ENCODE data around the gene DMD. TPM values are rescaled to one million over a fixed set of nuclear protein-coding genes. Genes with fewer than 3 reads are reported as not detected.

Gene DMD
- total RNA-seq, 1 experiment from 2014 or later: 2.2 TPM

DNA sequence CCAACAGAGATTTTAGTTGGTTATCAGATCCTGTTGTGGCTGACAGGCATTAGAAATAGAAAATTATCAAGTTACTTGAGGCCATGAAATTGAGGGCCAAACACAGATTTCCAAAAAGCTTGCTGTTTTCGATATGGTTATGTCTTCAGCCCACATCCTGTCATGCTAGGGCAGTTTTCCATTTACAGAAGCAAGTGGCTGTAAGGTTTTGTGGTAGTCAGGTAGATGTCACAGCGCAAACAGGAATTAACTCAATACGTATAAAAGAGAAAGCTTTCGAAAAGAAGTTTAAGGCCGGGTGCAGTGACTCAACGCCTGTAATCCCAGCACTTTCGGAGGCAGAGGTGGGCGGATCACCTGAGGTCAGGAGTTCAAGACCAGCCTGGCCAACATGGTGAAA, 104.6 kb downstream of the DMD start:
- in situ Hi-C loops (cut with HindIII; ENCODE audit: low pct_unique_long_range_greater_than_20kb, low sequenced_read_pairs) (no loop called here), intact Hi-C loops (cut with micrococcal nuclease; ENCODE audit: unreplicated experiment) (no loop called here)
- H3K36me3 ChIP-seq (ENCODE audit: control insufficient read depth, insufficient read depth, low read length): no peaks in the 10 kb centered on the region
- ATAC-seq (no peak), DNase-seq (ENCODE audit: low read depth, low spot score) (no peak)
- ChIA-PET POLR2A (no interaction called here), CTCF (no interaction called here)
- BruUV-seq (replicated peaks): no TSS peak
- no peak overlapping the region for H3K27ac ChIP-seq (ENCODE audit: low read length)
- no peaks in the 10 kb centered on the region for H3K27me3 ChIP-seq (ENCODE audit: control insufficient read depth, insufficient read depth, low read length)
- H3K9me3 ChIP-seq (ENCODE audit: control insufficient read depth, insufficient read depth, low read depth, low read length): no peaks in the 10 kb centered on the region
- H3K4me1 ChIP-seq (ENCODE audit: control insufficient read depth, insufficient read depth, low read length): no peaks in the 10 kb centered on the region
- TF ChIP-seq, protein P1, sequence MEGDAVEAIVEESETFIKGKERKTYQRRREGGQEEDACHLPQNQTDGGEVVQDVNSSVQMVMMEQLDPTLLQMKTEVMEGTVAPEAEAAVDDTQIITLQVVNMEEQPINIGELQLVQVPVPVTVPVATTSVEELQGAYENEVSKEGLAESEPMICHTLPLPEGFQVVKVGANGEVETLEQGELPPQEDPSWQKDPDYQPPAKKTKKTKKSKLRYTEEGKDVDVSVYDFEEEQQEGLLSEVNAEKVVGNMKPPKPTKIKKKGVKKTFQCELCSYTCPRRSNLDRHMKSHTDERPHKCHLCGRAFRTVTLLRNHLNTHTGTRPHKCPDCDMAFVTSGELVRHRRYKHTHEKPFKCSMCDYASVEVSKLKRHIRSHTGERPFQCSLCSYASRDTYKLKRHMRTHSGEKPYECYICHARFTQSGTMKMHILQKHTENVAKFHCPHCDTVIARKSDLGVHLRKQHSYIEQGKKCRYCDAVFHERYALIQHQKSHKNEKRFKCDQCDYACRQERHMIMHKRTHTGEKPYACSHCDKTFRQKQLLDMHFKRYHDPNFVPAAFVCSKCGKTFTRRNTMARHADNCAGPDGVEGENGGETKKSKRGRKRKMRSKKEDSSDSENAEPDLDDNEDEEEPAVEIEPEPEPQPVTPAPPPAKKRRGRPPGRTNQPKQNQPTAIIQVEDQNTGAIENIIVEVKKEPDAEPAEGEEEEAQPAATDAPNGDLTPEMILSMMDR (IDR thresholded peaks at IDR 0.05): no peak
- no peak for TF ChIP-seq POLR2AphosphoS5 (IDR thresholded peaks at IDR 0.05; ENCODE audit: low read depth, low read length)
- TF ChIP-seq, protein P2, sequence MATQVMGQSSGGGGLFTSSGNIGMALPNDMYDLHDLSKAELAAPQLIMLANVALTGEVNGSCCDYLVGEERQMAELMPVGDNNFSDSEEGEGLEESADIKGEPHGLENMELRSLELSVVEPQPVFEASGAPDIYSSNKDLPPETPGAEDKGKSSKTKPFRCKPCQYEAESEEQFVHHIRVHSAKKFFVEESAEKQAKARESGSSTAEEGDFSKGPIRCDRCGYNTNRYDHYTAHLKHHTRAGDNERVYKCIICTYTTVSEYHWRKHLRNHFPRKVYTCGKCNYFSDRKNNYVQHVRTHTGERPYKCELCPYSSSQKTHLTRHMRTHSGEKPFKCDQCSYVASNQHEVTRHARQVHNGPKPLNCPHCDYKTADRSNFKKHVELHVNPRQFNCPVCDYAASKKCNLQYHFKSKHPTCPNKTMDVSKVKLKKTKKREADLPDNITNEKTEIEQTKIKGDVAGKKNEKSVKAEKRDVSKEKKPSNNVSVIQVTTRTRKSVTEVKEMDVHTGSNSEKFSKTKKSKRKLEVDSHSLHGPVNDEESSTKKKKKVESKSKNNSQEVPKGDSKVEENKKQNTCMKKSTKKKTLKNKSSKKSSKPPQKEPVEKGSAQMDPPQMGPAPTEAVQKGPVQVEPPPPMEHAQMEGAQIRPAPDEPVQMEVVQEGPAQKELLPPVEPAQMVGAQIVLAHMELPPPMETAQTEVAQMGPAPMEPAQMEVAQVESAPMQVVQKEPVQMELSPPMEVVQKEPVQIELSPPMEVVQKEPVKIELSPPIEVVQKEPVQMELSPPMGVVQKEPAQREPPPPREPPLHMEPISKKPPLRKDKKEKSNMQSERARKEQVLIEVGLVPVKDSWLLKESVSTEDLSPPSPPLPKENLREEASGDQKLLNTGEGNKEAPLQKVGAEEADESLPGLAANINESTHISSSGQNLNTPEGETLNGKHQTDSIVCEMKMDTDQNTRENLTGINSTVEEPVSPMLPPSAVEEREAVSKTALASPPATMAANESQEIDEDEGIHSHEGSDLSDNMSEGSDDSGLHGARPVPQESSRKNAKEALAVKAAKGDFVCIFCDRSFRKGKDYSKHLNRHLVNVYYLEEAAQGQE (IDR thresholded peaks at IDR 0.05; ENCODE audit: insufficient read depth in 1 of 2, low read depth in 2 of 2, low read length in 1 of 2): no peak
- TF ChIP-seq SIN3A (IDR thresholded peaks at IDR 0.05; ENCODE audit: borderline replicate concordance, insufficient read depth, low read depth, low read length): no peak
- TF ChIP-seq TCF7L2 (IDR thresholded peaks at IDR 0.05; ENCODE audit: low read depth, low read length): no peak
- no peak overlapping the region for H3K4me3 ChIP-seq (ENCODE audit: low read depth in 2 of 2, low read length in 2 of 2)

DNA sequence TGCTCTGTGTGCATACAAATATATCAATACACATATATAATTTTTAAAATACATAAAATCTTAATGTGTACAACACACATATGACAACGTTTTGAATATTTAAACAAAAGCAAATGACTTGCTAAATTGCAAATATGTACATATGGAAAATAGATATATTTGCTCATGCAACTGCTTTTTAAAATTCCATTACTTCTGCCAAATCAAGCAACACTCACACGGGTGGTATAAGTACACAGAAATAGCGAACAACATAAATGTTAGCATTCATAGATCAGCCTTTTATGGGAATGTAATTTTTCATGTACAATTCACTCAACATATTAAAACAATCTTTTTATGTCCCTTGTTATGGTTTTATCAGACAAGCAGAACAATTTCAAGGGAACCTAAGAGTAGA, 116.3 kb downstream of the DMD start:
- H3K27me3 ChIP-seq (ENCODE audit: control insufficient read depth, insufficient read depth, low read length): no peaks in the 10 kb centered on the region
- ATAC-seq (no peak), DNase-seq (ENCODE audit: low read depth, low spot score) (no peak)
- ChIA-PET POLR2A (no interaction called here), CTCF (no interaction called here)
- no peak overlapping the region for H3K27ac ChIP-seq (ENCODE audit: low read length)
- H3K9me3 ChIP-seq (ENCODE audit: control insufficient read depth, insufficient read depth, low read depth, low read length): no peaks in the 10 kb centered on the region
- no peaks in the 10 kb centered on the region for H3K4me1 ChIP-seq (ENCODE audit: control insufficient read depth, insufficient read depth, low read length)
- H3K4me3 ChIP-seq (ENCODE audit: low read depth in 2 of 2, low read length in 2 of 2): no peak overlapping the region
- H3K36me3 ChIP-seq (ENCODE audit: control insufficient read depth, insufficient read depth, low read length): no peaks in the 10 kb centered on the region
- in situ Hi-C loops (cut with HindIII; ENCODE audit: low pct_unique_long_range_greater_than_20kb, low sequenced_read_pairs): no loop called here
- TF ChIP-seq, protein P2 (IDR thresholded peaks at IDR 0.05; ENCODE audit: insufficient read depth in 1 of 2, low read depth in 2 of 2, low read length in 1 of 2): no peak
- no peak for TF ChIP-seq TCF7L2 (IDR thresholded peaks at IDR 0.05; ENCODE audit: low read depth, low read length)
- no peak for TF ChIP-seq SIN3A (IDR thresholded peaks at IDR 0.05; ENCODE audit: borderline replicate concordance, insufficient read depth, low read depth, low read length)
- TF ChIP-seq, protein P1 (IDR thresholded peaks at IDR 0.05): no peak
- TF ChIP-seq POLR2AphosphoS5 (IDR thresholded peaks at IDR 0.05; ENCODE audit: low read depth, low read length): no peak
- BruUV-seq (replicated peaks): no TSS peak
- intact Hi-C loops (cut with micrococcal nuclease; ENCODE audit: unreplicated experiment): no loop called here

All from Panc1 (cell line).